HG02588 (cell line): ENCODE measurements around the gene LCN1.

Experiments
- ATAC-seq: cut with Tn5 transposase; IDR thresholded peaks from one replicate; pipeline ENCODE4 v1.9.1; 2021; ENCODE audit warnings: mild to moderate bottlenecking, moderate library complexity; ENCODE audit not compliant: unreplicated experiment

Gene LCN1

DNA sequence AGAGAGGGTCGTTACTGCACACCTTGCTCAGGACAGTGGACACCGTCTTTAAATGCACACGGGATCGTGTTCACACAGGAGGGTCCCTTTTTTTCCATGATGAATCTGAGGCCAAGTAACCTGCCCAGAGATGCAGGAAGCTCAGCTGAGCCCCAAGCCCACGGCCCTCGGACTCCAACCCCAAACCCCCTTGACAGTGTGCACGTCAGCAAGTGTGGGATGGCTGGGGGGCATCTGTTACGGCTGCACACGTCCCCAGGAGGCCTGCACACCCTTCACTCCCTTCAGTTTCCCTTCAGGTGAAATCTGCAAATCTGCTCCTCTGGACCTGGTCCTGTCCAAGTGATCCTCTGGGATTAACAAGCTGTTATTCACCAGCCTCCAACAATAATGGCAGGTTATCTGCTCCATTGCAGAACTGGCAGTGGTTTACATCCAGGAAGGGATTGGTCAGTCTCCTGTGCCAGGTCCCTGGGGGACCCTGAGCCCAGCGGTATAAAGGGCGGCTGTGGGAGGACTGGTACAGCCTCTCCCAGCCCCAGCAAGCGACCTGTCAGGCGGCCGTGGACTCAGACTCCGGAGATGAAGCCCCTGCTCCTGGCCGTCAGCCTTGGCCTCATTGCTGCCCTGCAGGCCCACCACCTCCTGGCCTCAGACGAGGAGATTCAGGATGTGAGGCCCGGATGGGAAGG, at the start of gene LCN1:
LCN1 (plus strand) TSS at position 525 of the 692 bp plus-strand sequence; CDS start at position 583, 58 bp downstream.
- no peak for ATAC-seq

DNA sequence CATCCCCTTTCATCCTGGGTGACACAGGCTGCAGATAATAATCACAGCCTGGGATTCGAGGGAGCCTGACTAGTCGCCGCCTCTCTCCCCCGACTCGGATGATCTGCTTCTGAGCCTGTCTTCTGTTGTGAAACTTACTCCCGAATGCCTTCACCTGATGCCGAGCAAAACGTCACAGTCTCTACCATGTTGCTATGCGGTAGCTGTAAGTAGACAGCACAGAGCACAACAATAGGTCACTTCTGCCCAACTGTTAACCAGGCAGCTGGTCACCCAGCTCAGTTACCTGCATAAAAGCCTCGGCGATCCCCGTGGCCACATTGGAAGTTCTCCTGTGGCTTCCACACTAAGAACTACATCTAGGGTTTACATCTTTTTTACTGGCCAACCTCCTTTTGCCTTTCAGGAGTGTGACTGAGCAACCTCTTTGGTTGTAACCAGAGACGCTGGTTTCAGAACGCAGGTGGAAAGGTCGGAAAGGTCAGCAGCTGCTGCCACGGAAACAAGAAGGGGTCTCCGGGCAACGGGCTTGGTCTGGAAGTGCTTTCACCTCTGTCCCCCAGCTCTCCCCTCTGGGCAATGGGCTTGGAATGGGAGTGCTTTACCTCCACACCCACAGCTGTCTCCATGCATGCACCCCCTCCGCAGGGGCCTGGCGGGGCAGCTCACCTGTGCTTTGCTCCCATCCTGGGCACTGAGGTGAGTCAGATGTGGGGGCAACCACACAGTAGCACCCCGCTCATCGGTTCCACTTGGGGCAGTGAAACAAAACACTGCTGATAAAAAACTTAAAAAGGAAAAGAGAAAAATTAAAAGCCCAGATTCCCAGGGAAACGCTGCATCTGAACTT, 49.2 kb upstream of the LCN1 start:
- no peak for ATAC-seq

DNA sequence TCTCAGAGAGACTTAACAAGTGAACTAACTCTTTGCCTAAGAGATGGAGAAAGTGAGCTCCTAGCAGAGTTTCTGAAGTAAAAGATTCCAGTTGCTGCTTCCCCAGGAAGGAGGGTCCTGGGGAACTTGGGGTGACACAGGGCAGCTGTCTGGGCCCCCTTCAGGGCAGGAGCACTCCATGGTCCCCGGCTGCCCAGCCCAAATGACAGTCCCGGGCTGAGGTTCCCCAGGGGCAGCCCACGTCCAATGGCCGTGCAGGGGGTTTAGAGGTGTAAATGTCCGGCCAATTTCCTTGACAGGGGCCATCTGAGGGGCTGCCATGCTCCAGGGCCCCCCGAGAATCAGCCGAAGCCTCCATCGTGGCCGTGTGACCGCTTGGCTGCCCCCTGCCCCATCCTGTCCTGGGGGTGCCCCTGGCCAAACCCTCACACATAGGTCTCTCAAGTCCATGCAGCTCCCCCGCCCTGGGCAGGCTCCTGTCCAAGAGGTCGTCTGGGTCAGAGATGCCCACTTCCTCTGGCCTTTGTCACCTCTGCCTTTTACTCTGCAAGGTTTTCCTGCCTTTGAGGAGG, 47.2 kb upstream of the LCN1 start:
- ATAC-seq: no peak

DNA sequence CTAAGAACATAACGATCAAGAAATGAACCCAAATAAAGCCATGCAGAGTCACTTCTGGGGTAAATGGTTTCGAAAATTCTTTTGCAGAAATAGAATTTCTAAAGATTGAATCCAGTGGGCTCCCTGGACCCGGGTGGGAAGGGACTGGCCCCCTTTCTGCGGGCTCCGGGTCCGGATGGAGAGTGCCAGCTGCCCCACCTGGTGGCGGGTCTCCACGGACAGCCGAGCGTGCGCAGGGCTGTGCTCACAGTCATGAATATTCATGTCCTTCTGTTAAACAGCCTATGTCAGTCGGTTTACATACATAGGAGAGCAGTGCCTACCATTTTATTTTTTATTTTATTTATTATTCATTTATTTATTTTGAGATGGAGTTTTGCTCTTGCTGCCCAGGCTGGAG, 46.3 kb upstream of the LCN1 start:
- ATAC-seq: no peak

DNA sequence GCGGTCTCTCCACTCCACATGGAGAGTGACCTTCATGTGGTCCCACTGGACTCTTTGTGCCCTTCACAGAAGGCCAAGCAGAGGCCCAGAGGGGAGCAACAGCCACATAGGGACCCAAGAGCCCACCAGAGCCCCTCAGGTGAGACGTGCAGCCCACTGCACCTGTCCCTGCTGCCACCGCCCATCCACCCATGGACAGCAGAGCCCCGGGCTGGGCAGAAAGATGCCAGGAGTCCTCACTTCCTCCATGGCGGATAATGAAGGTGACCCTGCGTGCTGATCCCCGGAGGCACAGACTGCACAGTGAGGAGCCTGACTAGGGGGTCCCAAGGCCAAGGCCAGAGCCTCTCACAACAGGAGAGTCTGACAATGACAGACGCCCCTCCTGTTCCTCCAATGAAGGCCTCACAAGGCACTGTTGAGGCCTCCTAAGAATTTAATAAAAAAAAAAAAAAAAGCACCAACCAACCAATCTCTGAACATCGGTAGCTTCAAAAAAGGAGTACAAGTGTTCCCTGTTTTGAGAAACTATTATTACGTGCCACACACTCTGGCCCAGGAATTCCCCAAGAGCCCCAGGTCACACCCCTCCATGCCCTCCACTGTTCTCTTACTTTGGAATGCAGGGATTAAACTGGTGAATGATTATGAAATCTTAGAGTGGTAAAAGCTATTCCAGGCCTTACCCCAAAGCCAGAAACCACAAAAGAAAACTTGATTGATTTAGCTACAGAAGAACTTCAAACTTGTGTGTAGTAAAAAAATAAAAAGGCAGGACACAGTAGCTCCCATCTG, 44.5 kb upstream of the LCN1 start:
- no peak for ATAC-seq

DNA sequence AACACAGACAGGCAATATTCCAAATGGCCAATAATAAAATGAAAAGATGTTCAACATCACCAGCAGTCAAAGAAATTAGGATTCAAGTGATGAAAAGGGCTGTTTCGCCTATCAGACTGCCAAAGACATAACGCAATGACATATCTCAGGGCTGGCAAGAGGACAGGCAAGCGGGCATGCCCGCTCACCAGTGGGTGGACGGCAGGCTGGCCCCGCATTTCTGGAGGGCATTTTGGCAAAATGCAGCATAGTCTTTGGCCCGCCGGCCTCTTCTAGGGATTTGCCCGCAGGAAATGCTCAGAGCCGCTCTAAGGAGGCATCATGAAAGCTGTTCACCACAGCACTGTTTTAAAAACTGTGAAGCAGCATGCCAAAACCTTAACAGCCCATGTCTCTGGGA, 43.0 kb upstream of the LCN1 start:
- no peak for ATAC-seq

DNA sequence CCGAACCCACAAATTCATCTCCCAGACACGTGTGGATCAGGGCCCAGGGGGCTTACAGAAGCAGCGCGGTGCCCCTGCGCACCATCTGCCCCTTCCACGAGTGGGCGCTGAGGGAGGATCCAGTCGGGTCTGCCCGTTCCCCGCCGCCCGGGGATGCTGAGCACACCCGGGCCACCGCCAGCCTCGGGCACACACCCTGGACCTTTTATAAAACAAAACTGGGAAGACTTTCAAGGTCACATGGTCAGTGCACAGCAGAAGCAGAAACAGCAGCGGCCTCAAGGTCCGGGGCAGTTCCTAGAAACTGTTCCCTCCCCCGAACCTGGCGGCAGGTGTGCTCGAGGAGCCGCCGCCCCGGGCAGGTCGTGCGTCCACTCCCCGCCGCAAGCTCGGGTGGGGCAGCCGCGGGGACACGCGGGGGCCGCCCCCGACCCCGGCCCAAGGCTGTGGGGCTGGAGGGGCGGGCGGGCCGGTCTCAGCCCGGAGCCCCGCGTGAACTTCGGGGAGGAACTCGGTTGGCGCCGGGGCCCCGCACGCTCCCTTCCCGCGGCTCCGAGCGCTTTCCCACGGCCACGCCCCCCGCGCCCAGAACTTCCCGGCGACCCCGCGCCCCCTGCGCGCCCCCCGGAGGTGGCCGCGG, 42.3 kb upstream of the LCN1 start:
- no peak for ATAC-seq

DNA sequence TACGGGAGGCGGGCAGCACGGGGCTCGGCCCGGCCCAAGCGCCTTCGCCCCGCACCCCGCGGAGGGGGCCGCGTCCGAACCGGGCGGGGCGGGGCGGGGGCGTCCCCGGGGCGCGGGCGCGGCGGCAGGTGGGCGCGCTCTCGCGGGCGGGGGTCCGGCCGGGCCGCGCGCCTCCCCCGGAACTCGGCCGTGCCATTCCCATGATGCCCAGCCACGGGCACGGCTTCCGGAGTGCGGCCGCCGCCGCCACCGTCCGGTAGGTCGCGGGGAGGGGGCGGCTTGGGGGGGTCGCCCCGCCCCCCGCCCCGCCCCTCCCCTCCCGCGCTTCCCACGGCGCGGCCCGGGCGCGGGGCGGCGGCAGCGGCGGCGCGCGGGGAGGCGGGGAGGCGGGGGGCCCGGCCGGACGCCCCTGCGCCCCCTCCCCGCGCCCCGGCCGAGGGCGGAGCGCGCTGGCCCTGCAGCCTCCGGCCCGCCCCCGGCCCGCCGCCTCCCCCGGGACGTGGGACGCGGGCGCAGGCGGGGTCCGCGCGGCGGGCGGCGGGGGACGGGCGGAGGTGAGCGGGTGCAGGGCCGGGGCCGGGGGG, 41.7 kb upstream of the LCN1 start, which contains the start of gene PPP1R26:
PPP1R26 (plus strand) TSS at position 314 of the 584 bp plus-strand sequence. CDS start 4,729 bp downstream, outside the sequence.
- ATAC-seq: peak; percentile 43

DNA sequence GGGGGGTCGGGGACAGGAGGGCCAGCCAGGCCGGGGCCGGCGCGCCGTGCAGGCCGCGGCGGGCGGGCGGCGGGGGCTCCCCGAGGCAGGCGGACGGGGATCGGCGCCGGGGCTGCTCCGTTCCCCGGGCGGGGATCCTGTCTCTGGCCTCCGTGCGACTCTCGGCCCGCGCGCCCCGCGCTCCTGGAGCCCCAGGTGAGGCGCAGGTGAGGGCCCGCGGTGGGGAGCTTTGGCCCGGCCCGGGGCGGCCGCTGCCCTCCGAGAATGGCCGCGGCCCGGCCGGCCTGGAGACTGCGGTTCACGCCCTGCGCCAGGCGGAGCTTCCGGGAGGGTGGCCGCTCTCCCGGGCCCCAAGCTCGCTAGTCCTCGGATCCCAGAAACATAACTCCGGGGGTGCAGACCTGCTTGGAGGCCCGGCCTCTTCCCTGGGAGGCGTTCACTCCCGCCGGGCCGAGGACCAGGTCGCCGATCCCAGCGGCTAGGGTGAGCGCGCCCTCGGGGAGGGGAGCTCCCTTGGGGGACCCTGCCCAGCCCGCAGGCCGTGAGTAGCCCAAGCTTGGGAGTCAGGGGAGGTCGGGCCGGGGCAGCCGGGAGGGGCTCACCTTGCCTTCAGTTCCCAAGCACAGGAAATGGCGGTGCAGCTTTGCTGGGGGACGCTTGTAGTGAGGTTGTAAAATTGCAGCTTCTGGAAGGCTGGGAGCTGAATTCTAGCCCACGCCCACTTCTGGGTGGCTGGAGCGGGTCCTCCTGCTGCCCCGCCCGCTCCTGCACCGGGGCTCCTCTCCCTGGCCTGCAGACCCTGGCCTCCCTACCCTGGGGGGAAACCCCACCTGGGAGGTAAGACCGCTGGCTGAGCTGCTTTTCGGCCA, 40.9 kb upstream of the LCN1 start:
- ATAC-seq: no peak

DNA sequence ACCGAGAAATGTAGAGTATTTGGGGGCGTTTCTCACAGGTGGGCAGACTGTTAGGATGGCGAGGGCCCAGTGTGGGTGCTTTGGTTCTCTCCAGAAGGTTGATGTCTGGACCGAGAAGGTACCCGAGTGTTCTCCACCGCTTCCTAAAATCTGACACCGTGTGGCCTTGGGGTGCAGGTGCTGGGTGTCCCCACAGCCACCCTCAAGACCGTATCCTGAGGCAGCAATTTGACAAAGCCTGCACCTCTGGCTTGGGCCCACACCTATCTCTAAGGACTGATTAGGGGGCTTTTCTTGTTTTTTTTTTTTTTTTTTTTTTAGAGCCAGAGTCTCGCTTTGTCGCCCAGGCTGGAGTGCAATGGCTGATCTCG, 40.3 kb upstream of the LCN1 start:
- no peak for ATAC-seq

DNA sequence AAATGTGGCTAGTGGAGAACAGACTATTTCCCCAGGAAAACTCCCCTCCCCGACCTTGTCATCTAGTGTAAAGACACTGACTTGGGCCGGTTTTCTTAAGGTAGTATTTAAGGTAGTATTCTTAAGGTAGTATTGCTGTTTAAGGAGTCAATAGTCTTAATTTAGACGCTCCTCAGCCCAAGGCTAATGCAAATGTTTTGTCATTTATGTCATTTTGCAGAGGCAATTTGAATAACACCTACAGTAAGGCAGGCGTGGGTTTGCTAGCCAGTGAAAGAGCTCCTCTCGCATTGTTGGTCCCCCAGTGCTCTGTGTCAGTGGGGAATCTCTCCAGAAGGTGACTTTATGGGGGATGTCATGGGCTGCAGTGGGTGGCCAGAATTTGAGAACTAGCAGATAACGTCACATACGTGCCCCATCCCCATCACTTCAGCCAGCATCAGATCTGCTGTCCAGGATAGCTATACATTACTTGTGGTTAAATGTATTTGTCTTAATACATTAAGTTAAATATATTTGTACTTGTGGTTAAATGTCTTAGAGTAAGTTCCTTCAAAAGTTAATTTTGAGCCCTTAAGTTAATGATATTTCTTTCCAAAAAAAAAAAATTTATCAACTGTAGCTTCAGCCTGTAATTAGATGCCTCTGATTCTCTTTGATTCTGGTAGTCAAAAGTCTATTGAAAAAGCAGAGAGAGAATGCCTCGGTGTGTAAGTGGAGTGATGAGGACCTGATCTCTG, 39.1 kb upstream of the LCN1 start:
- ATAC-seq: no peak

DNA sequence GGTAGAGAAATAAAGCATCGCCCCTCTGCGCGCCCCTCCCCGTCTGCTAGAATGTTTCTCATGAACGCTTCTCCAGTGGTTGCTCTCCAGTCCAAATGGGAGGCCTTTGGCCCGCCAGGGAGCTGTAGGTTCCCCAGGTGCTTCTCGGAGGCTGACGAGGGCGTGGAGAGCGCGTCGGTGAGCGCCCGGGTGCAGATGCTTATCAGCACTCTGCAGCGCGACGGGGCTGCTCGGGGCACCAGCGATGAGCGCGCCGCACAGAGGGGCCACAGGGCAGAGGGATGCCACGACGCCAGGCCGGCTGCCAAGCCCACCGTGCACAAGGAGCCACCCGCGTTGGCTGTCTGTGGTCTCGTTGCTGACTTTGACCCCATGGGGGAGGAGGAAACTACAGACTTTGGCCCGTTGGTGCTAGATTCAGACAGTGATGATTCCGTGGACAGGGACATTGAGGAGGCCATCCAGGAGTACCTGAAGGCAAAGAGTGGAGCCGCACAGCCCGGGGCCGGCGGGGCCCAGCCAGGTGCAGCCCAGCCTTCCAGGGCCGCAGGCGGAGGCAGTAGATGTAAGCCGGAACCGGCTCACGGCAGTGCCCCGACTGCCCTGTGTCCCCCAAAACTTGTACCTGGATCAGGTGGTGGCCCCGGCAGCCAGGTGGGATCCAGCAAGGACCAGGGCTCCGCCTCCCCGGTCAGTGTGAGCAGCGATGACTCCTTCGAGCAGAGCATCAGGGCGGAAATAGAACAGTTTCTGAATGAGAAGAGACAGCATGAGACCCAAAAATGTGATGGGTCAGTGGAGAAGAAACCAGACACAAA, 36.6 kb upstream of the LCN1 start:
- ATAC-seq: no peak

DNA sequence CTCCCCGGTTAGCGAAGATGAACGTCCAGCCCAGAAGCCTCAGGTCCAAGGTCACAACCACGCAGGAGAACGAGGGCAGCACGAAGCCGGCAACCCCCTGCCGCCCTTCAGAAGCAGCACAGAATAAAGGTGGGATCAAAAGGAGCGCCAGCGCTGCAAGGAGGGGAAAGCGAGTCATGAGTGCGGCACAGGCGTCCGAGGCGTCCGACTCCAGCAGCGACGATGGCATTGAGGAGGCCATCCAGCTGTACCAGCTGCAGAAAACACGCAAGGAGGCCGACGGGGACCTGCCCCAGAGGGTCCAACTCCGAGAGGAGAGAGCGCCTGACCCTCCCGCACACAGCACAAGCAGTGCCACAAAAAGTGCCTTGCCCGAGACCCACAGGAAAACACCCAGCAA, 35.9 kb upstream of the LCN1 start:
- ATAC-seq: no peak

DNA sequence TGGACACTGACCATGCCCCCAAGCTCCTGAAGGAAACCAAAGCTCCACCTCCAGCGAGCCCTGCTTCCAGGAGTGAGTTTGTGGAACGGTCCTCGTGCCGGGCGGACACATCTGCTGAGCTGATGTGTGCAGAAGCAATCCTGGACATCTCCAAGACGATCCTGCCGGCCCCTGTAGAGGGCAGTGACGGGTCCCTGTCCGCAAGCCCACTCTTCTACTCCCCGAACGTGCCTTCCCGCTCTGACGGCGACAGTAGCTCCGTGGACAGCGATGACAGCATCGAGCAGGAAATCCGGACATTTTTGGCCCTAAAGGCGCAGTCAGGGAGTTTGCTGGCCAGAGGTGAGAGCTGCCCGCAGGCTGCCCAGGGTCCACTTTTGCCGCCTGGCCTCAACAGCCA, 35.4 kb upstream of the LCN1 start:
- ATAC-seq: no peak

DNA sequence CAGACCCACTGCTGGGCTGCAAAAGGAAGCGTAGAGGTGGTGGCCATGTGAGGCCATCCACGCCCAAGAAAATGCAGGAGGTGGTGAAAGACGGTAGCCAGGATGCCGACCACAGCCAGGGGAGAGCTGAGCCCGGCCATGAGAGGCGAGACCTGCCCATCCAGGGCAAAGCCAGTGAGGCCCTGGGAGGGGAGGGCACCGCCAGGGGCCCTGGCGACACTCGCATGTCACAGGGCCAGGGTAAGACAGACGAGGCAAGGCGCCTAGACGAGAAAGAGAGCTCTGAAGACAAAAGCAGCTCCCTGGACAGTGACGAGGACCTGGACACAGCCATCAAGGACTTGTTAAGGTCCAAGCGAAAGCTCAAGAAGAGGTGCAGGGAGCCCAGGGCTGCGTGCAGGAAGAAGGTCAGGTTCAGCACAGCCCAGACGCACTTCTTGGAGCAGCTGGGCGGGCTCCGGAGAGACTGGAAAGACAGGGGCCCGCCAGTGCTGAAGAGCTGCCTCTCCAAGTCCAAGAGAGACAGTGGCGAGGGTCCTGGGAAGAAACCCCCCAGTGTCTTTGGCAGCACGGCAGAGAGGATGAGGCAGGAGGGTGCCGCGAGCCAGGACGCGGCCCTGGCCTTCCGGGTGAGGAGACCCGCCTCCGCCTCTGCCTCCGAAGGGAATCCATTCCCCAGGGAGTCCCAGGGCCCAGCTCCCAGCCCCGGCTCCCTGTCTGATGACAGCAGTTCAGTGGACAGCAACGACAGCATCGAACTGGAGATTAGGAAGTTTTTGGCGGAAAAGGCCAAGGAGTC, 34.8 kb upstream of the LCN1 start:
- no peak for ATAC-seq

DNA sequence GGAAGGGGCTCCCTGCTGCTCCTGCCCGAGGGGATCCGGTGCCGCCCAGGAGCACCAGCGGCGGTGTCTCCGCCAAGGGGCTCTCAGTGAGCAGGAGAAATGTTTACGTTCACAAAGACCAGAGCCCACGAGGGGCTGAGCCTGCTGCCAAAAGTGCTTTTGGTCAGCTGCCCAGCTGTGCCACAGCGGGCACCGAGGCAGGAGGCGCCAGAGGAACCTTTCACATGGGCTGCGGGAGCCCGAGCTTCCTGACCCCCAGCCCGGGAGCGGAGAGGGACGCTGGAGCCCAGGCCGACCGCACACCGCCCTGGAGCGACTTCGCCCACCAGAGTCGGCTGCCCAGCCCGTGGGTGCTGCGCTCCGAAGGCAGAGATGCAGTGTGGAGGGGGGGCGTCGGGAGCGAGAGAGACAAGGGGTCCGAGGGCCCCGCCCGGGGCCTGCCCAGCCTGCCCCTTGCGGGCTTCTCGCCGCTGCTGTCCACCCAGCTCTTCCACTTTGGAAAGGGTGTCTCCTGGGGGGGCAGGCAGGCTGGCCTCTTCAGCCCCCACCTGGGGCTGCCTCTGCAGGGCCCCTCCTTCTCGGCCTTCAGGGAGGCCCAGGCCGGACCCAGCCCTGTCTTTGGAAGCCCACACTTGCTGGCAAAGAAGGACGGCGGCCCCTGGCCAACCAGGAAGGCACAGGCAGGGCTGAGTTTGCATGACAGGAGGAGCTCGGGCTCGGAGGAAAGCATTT, 33.8 kb upstream of the LCN1 start:
- no peak for ATAC-seq
